Heart left ventricle (tissue), 16 donors: ENCODE measurements around the gene IL15. TPM values are rescaled to one million over a fixed set of nuclear protein-coding genes. Genes with fewer than 3 reads are reported as not detected.

Experiments used
- ATAC-seq, 4 donors: fragments of 200-7000 bp; cut with Tn5 transposase; one replicate each; pipeline ENCODE4 v1.9.1; 2020 to 2022; ENCODE audit warnings: moderate library complexity in 4 of 4, mild to moderate bottlenecking in 3 of 4, moderate number of reproducible peaks in 1 of 4
- DNase-seq, 5 donors: peaks; one replicate each; pipeline ENCODE4 v3.0.0-alpha.2; 2020
- H3K27ac ChIP-seq, 12 donors: fragments of 200-600 bp; sonication (generic) in 4 of 12; one replicate each; pipeline versions ENCODE4 v1.5.0 to v1.8.0; 2016 to 2022; ENCODE audit warnings: mild to moderate bottlenecking in 2 of 12
- H3K27me3 ChIP-seq, 9 donors: fragments of 200-600 bp; sonication (generic) in 2 of 9; one replicate each; pipeline versions ENCODE4 v1.5.1 to v1.8.0; 2016 to 2022; ENCODE audit warnings: mild to moderate bottlenecking in 3 of 9
- H3K36me3 ChIP-seq, 9 donors: fragments of 200-600 bp; sonication (generic) in 2 of 9; one replicate each; pipeline versions ENCODE4 v1.5.0 to v1.8.0; 2018 to 2022; ENCODE audit warnings: mild to moderate bottlenecking in 2 of 9
- H3K4me1 ChIP-seq, 12 donors: fragments of 200-600 bp; sonication (generic) in 4 of 12; one replicate each; pipeline versions ENCODE4 v1.5.0 to v1.8.0; 2016 to 2022; ENCODE audit warnings: mild to moderate bottlenecking in 3 of 12
- H3K4me3 ChIP-seq, 12 donors: fragments of 200-600 bp; sonication (generic) in 4 of 12; one replicate each; pipeline versions ENCODE4 v1.5.0 to v1.8.0; 2017 to 2022; ENCODE audit warnings: mild to moderate bottlenecking in 9 of 12, moderate library complexity in 4 of 12
- H3K9me3 ChIP-seq, 12 donors: fragments of 200-600 bp; sonication (generic) in 4 of 12; one replicate each; pipeline versions ENCODE4 v1.5.0 to v1.8.0; 2016 to 2022; ENCODE audit warnings: mild to moderate bottlenecking in 1 of 12
- POLR2A ChIP-seq, 2 donors: fragments of 450-650 bp; IDR thresholded peaks; one replicate each; pipeline ENCODE4 v1.6.1; 2017; ENCODE audit warnings: antibody characterized with exemption in 2 of 2, mild to moderate bottlenecking in 2 of 2, moderate library complexity in 2 of 2
- WGBS, 4 donors: extraction: QIAGEN DNeasy Blood & Tissue Kit in 2 of 4; methylation state at CpG; one replicate each; pipeline versions ENCODE4 v1.1.5 to v1.1.7; 2013 to 2018; 5-methylcytosine and 5-hydroxymethylcytosine counted together
- intact Hi-C, 10 donors: fragments of 100-400 bp; cut with DNase I; formaldehyde crosslinking; loops; one replicate each; pipeline versions ENCODE4 v1.11.1 to v1.14.2; 2022
- polyA plus RNA-seq, 2 donors: library from polyadenylated mRNA; stranded (reverse); fragments of 200-250 nt; gene quantifications; one replicate each; pipeline ENCODE4 v1.2.3, GENCODE V29; 2013
- total RNA-seq, 9 donors: library from RNA; depleted of rRNA in 2 of 9; stranded (reverse); fragments of >200 nt in 2 of 9; fragmentation: NEBNext Ultra II Directional in 3 of 9; extraction: Animal tissue kit (Norgen Biotek cat#: 25700) in 3 of 9; gene quantifications; one replicate each; pipeline versions ENCODE4 v1.1.0 to v1.2.4, GENCODE V29; 2016 to 2023
- TF ChIP-seq, protein P1 (sequence below), 12 donors: fragments of 200-600 bp; sonication (generic) in 4 of 12; IDR thresholded peaks; one replicate each; pipeline versions ENCODE4 v1.5.0 to v1.8.0; 2018 to 2022; ENCODE audit warnings: antibody characterized with exemption in 12 of 12, mild to moderate bottlenecking in 5 of 12
- donor health status: ischemic (EF 13 %, LVEDD 7.1; RV severe dilation, severe dysfunction).
- donor health status: healthy with polysubstance abuse.
- donor health status: DM: no; HTN: yes; CAD: no.
- donor health status: DM: no; HTN: no; CAD: no.
- donor health status: ischemic (EF 25% LVEDD 6.9; RV normal size, moderate dysfunction).
- donor health status: ischemic (EF 25% LVEDD 5.7; RV mildly dilated, moderate dysfunction).
- donor health status: healthy.
- donor health status: DM: yes; HTN: yes; CAD: no.
- donor health status: ischemic (EF 35%, LVEDD 5.7; RV mildly dilated, moderate dysfunction).
- donor health status: nonischemic (EF 11% LVEDD 7.7; RV severe dilation, severe dysfunction).
- donor health status: DM: yes; HTN: yes; CAD: no.
- donor health status: PGD.
- donor health status: ischemic (EF 29% LVEDD 5.4; RV normal size, mild dysfunction).
- donor health status: nonischemic (EF 23%, LVEDD 6.1; RV moderate dilation, normal function).

Gene IL15
- total and polyA plus RNA-seq, 11 donors: 1.1 to 15.1 (median 2.5) TPM

DNA sequence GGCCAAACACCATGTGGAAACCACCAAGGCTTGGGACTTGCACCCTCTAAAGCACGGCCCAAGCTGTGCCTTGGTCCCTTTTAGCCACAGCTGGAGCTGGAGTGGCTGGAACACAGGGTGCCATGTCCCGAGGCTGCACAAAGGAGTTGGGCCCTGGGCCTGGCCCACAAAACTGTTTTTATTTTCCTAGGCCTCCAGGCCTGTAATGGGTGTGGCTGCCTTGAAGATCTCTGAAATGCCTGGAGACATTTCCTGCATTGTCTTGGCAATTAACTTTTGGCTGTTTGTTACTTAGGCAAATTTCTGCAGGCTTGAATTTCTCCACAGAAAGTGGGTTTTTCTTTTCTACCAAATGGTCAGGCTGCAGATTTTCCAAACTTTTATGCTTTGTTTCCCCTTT lies 55.7 kb downstream of the IL15 start:
- Histone ChIP-seq H3K36me3 (no peaks in the 10 kb centered on the region), H3K4me3 (no peak overlapping the region), H3K9me3 (peaks cover 0 to 12% (median 0%) of the 10 kb centered on the region in 12 donors), H3K27me3 (no peaks in the 10 kb centered on the region), H3K27ac (no peak overlapping the region), H3K4me1 (peaks cover 0 to 5% (median 0%) of the 10 kb centered on the region in 12 donors)
- DNase-seq (no peak), ATAC-seq (no peak)
- intact Hi-C loops: no loop called here
- WGBS, 4 donors: 67 to 79% (median 75%) methylated on average over 2 of the region's 2 CpGs
- no peak for TF ChIP-seq POLR2A (IDR thresholded peaks at IDR 0.05)
- TF ChIP-seq, protein P1, sequence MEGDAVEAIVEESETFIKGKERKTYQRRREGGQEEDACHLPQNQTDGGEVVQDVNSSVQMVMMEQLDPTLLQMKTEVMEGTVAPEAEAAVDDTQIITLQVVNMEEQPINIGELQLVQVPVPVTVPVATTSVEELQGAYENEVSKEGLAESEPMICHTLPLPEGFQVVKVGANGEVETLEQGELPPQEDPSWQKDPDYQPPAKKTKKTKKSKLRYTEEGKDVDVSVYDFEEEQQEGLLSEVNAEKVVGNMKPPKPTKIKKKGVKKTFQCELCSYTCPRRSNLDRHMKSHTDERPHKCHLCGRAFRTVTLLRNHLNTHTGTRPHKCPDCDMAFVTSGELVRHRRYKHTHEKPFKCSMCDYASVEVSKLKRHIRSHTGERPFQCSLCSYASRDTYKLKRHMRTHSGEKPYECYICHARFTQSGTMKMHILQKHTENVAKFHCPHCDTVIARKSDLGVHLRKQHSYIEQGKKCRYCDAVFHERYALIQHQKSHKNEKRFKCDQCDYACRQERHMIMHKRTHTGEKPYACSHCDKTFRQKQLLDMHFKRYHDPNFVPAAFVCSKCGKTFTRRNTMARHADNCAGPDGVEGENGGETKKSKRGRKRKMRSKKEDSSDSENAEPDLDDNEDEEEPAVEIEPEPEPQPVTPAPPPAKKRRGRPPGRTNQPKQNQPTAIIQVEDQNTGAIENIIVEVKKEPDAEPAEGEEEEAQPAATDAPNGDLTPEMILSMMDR (IDR thresholded peaks at IDR 0.05): no peak

DNA sequence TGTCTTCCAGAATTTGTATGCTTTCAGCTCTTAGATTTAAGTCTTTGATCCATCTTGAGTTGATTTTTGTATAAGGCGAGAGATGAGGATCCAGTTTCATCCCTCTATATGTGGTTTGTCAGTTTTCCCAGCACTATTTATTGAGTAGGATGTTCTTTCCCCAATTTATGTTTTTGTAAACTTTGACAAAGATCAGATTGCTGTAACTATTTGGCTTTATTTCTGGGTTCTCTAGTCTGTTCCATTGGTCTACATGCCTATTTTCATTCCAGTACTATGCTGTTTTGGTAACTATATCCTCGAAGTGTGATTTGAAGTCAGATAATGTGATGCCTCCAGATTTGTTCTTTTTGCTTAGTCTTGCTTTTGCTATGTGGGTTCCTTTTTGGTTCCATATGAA lies 60.7 kb downstream of the IL15 start:
- Histone ChIP-seq H3K9me3 (peaks cover 0 to 20% (median 0%) of the 10 kb centered on the region in 12 donors), H3K27me3 (no peaks in the 10 kb centered on the region), H3K36me3 (no peaks in the 10 kb centered on the region), H3K4me3 (no peak overlapping the region), H3K27ac (no peak overlapping the region), H3K4me1 (peaks cover 0 to 9% (median 0%) of the 10 kb centered on the region in 12 donors)
- 96 to 99% (median 98%) methylated on average over 2 of the region's 2 CpGs for WGBS, 4 donors
- TF ChIP-seq, protein P1 (IDR thresholded peaks at IDR 0.05): no peak
- no peak for TF ChIP-seq POLR2A (IDR thresholded peaks at IDR 0.05)
- intact Hi-C loops: no loop called here
- ATAC-seq: no peak
- DNase-seq: no peak

DNA sequence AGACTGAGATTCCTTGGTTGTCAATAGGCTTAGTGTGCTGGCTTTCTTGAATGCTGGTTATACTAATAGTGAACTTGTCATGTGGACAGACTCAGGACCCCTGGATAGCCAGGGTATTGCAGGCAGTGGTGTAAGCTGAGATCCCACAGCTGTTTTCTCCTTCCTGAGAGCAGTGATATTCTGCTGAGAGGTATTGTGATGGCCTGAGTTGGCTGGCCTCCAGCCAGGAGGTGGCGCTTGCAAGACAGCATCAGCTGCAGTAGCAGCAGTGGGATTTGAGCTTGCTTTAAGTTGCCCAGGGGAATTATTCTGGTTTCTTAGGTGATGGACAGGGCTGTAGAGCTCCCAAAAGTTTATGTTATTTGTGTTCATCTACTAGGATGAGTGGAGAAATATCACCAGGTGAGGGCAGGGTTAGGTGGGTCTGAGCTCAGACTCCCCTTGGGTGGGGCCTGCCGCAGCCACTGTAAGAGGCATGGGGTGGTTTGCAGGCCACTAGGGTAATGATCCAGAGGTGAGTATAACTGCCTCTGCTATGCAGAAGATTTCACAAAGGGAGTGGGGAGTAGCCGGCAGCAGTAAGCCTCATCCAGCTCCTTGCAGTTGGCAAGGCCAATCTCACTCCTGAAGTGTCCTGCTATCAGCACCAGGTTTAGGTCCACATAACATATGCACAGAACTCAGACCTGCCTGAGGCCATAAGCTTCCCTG lies 66.2 kb downstream of the IL15 start:
- DNase-seq: peak in 3 of 5 donors; percentile 28 to 54 (median 34)
- Histone ChIP-seq H3K36me3 (no peaks in the 10 kb centered on the region), H3K4me1 (peaks cover 0 to 14% (median 0%) of the 10 kb centered on the region in 12 donors), H3K27ac (no peak overlapping the region), H3K27me3 (no peaks in the 10 kb centered on the region), H3K9me3 (peaks cover 0 to 24% (median 10%) of the 10 kb centered on the region in 12 donors), H3K4me3 (no peak overlapping the region)
- TF ChIP-seq, protein P1 (IDR thresholded peaks at IDR 0.05): peak in 1 of 12 donors; percentile 9
- no peak for TF ChIP-seq POLR2A (IDR thresholded peaks at IDR 0.05)
- WGBS, 4 donors: 67 to 89% (median 79%) methylated on average over 3 of the region's 3 CpGs
- intact Hi-C loops: no loop called here
- ATAC-seq: peak in 1 of 4 donors; percentile 45

DNA sequence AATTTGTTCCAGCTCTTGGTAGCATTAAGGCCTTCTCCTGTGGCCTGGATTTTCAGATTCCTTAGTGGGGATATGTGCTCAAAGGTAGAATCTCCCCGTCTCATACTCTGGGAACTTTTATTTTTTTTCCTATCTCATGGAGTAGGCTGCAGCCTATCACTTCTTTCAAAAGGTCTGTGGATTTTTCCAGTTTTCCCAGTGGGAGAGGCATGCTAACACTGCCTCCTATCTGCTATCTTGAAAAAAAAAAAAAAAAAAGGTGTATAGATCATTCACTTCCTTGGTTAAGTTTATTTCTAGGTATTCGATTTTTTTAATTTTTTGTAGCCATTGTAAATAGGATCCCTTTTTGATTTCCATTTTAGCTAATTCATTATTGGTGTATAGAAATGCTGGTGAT lies 67.1 kb downstream of the IL15 start:
- peaks cover 0 to 22% (median 10%) of the 10 kb centered on the region in 12 donors for H3K9me3 ChIP-seq
- no peak for ATAC-seq
- no peak for TF ChIP-seq POLR2A (IDR thresholded peaks at IDR 0.05)
- TF ChIP-seq, protein P1 (IDR thresholded peaks at IDR 0.05): no peak
- H3K4me3 ChIP-seq: no peak overlapping the region
- intact Hi-C loops: no loop called here
- no peaks in the 10 kb centered on the region for H3K27me3 ChIP-seq
- WGBS, 4 donors: 85 to 94% (median 91%) methylated on average over 2 of the region's 2 CpGs
- H3K4me1 ChIP-seq: peaks cover 0 to 9% (median 0%) of the 10 kb centered on the region in 12 donors
- H3K27ac ChIP-seq: no peak overlapping the region
- DNase-seq: no peak
- H3K36me3 ChIP-seq: no peaks in the 10 kb centered on the region
